Endothelial cell (in vitro differentiated cells): Measurements from ENCODE around the gene GCN1. TPM values are rescaled to one million over a fixed set of nuclear protein-coding genes. Genes with fewer than 3 reads are reported as not detected.

Experiments
- DNase-seq: peaks from one replicate; pipeline ENCODE4 v3.0.0; 2021; ENCODE audit warnings: low spot score
- H3K27ac Mint-ChIP-seq: one replicate; pipeline ENCODE4 v1.8.0; 2021; ENCODE audit warnings: mixed read lengths, inconsistent platforms; ENCODE audit not compliant: unreplicated experiment
- H3K27me3 Mint-ChIP-seq: one replicate; pipeline ENCODE4 v1.8.0; 2021; ENCODE audit warnings: mild to moderate bottlenecking, moderate library complexity, mixed read lengths, inconsistent platforms; ENCODE audit not compliant: unreplicated experiment
- H3K36me3 Mint-ChIP-seq: one replicate; pipeline ENCODE4 v1.8.0; 2021; ENCODE audit warnings: mild to moderate bottlenecking, low read depth, mixed read lengths, inconsistent platforms; ENCODE audit not compliant: unreplicated experiment
- H3K4me1 Mint-ChIP-seq: one replicate; pipeline ENCODE4 v1.8.0; 2021; ENCODE audit warnings: mild to moderate bottlenecking, mixed read lengths, inconsistent platforms; ENCODE audit not compliant: unreplicated experiment
- H3K4me3 Mint-ChIP-seq: one replicate; pipeline ENCODE4 v1.8.0; 2021; ENCODE audit warnings: mild to moderate bottlenecking, mixed read lengths, inconsistent platforms; ENCODE audit not compliant: unreplicated experiment
- H3K9me3 Mint-ChIP-seq: one replicate; pipeline ENCODE4 v1.8.0; 2021; ENCODE audit warnings: mixed read lengths, inconsistent platforms; ENCODE audit not compliant: unreplicated experiment
- CTCF ChIP-seq: fragments of 200-600 bp; sonication (generic); IDR thresholded peaks from one replicate; pipeline ENCODE4 v1.5.0; 2021; ENCODE audit warnings: antibody characterized with exemption; ENCODE audit not compliant: unreplicated experiment
- total RNA-seq: library from RNA; stranded (reverse); fragmentation: NEBNext Ultra II Directional; extraction: Animal tissue kit (Norgen Biotek cat#: 25700); gene quantifications from one replicate; pipeline ENCODE4 v1.2.1, GENCODE V29; 2021; ENCODE audit not compliant: unreplicated experiment

Gene GCN1
- total RNA-seq, 1 donor from 2014 or later, result 54.0 TPM

- Mint-ChIP-seq H3K36me3 (peaks cover 37% of the 10 kb centered on the region), H3K4me1 (no peaks in the 10 kb centered on the region), H3K9me3 (no peaks in the 10 kb centered on the region), H3K27ac (no peak overlapping the region), H3K4me3 (no peak overlapping the region), H3K27me3 (no peaks in the 10 kb centered on the region)
- no peak for TF ChIP-seq CTCF
- DNase-seq, result no peak
Observed at GRCh38 chr12:120172053-120172452, 22.5 kb downstream of the GCN1 start.

GRCh38 chr12:120170631-120171030 is 23.9 kb downstream of the GCN1 start:
- TF ChIP-seq CTCF, result no peak
- H3K4me3 Mint-ChIP-seq, result no peak overlapping the region
- H3K27ac Mint-ChIP-seq, result no peak overlapping the region
- peaks cover 27% of the 10 kb centered on the region for H3K36me3 Mint-ChIP-seq
- no peaks in the 10 kb centered on the region for H3K9me3 Mint-ChIP-seq
- H3K4me1 Mint-ChIP-seq, result no peaks in the 10 kb centered on the region
- DNase-seq, result no peak
- no peaks in the 10 kb centered on the region for H3K27me3 Mint-ChIP-seq

GRCh38 chr12:120169946-120170345 is 24.6 kb downstream of the GCN1 start:
- Mint-ChIP-seq H3K36me3 (peaks cover 20% of the 10 kb centered on the region), H3K4me3 (no peak overlapping the region), H3K27ac (no peak overlapping the region), H3K9me3 (no peaks in the 10 kb centered on the region), H3K4me1 (no peaks in the 10 kb centered on the region), H3K27me3 (no peaks in the 10 kb centered on the region)
- no peak for DNase-seq
- no peak for TF ChIP-seq CTCF

- H3K27ac Mint-ChIP-seq, result no peak overlapping the region
Observed at GRCh38 chr12:120168337-120168736, 26.2 kb downstream of the GCN1 start.

GRCh38 chr12:120167529-120168095 is 26.9 kb downstream of the GCN1 start:
- no peak for DNase-seq
- peaks cover 5% of the 10 kb centered on the region for H3K27me3 Mint-ChIP-seq
- H3K4me3 Mint-ChIP-seq, result no peak overlapping the region
- H3K36me3 Mint-ChIP-seq, result peaks cover 17% of the 10 kb centered on the region
- no peaks in the 10 kb centered on the region for H3K9me3 Mint-ChIP-seq
- H3K4me1 Mint-ChIP-seq, result no peaks in the 10 kb centered on the region
- TF ChIP-seq CTCF, result no peak
- no peak overlapping the region for H3K27ac Mint-ChIP-seq

More at GRCh38 chr12:120168337-120168736, 26.2 kb downstream of the GCN1 start:
- Mint-ChIP-seq H3K4me3 (no peak overlapping the region), H3K4me1 (no peaks in the 10 kb centered on the region), H3K9me3 (no peaks in the 10 kb centered on the region), H3K27me3 (peaks cover 5% of the 10 kb centered on the region), H3K36me3 (peaks cover 19% of the 10 kb centered on the region)
- DNase-seq, result no peak
- no peak for TF ChIP-seq CTCF
